NK-92 (cell line): ENCODE data around the gene NUP88.

Experiments
- DNase-seq: peaks from one replicate; lab custom pipeline; 2025; ENCODE audit not compliant: unreplicated experiment; lab: John Stamatoyannopoulos, UW

Gene NUP88

DNA sequence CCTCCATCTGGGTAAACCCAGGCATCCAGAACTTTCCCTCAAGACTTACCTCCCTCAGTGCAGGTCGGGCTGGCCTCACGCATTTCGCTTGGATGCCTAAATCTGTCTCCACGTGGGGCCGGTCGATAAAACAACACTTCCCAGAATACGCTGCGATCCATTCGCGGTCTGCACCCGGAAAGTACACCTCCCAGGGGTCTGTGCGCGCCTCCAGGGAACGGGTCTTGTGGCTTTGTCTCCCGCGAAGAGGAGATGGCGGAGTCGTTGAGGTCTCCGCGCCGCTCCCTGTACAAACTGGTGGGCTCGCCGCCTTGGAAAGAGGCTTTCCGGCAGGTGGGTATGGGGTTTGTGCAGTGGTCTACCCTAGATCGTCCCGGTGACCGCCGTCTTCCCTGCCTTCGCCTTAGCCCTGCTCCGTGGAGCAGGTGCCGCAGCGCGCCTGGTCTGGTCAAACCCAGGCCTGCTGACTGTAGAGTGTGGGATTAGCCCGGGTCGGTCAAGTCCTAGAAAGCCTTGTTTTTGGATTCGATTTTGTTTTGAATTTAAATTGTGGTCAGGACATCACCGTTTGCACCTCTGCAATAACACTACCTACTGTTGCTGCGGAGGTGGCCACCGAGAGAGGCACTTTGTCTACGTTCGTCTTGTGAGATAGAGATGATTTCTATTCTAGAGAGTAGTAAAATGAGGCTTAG lies 644 bp upstream of the NUP88 start, which contains the start of gene RPAIN:
TSS of gene RPAIN (plus strand) at position 224 of the 695 bp plus-strand sequence. CDS start at position 253, 29 bp downstream.
- DNase-seq, result no peak

DNA sequence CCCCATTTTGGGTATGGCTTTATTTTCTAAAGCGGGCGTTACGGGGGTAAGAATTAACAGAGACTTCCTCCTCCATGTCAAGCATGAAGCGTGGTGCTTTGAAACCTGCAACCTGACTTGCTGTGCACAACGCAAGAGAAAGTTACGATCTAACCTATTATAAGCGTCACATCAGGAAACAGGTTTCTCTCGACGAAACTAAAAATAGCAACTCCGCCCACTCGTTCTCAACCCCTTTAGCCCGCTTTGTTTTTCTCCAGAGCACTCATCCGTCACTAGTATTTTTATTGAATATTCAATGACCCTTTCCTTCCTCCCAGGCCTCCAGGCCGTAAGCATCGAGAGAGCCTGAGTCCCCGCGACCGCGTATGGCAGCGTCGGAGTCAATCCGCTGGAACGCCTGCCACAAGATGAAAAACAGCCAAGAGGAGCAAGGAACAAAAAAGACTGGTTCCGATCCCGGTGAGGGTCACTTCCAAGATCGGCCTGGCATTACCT lies 555 bp downstream of the NUP88 start:
- DNase-seq, result no peak

DNA sequence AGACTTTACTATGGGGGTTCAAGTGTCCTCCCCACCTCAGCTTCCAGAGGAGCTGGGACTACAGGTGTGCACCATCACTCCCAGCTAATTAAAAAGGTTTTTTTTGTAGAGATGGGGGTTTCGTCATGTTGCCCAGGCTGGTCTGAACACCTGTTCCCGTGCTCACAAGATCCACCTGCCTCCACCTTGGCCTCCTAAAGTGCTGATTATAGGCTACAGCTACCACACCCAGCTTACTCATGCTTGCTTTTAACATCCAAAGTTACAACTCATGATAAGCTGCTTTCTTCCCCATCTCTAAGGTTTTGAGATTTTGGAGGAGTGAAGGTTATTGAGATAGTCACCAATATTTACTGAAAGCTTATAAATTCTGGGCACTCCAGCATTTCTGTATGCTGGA lies 2.6 kb downstream of the NUP88 start:
- DNase-seq, result no peak

DNA sequence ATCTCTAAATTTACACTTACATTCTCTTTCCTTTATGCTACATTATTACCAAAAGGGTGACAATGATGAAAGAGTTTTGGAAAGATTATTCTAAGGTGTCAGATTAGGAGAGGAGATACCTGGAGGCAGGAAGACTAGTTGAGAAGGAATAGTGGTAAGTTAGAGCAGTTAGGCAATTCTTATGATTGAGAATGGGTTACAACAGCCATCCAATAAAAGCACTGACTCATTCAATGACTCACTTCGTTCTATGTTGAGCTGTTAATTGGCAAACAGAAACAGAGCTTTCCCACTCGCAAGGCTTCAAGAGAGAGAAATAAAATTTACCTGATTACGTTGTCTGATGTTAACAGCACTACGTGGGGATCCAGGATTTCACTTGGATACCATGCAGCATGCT lies 5.8 kb downstream of the NUP88 start:
- no peak for DNase-seq

DNA sequence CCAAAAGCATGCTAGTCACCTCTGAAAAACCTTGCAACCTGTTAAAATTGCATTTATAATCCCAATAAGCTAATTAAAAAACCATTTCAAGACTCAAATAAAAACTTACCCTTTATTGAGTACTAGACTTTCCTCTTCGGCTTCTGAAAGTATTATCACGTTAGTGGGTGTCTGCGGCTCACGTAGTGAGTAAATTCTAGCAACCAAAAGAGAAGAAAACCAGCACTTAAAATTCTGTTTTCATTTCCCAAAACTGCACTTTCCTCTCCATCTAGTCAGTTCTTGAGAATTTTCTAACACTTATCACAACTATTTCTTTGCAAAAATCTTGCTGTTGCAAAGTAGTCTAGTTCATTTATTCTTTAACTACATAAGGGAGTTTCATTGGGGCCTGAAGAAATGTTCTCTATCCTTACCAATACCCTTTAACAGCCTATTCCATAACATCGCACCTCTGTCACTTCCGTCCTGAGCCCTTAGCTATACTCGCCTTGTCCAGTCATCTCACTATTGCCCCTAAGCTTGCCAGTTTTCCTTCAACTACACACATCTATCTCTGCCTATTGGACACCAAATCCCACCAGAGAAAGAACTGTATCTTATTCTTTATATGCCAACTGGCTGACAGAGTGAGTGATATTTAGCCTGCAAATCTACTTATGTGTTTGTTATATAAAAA lies 8.7 kb downstream of the NUP88 start:
- no peak for DNase-seq

DNA sequence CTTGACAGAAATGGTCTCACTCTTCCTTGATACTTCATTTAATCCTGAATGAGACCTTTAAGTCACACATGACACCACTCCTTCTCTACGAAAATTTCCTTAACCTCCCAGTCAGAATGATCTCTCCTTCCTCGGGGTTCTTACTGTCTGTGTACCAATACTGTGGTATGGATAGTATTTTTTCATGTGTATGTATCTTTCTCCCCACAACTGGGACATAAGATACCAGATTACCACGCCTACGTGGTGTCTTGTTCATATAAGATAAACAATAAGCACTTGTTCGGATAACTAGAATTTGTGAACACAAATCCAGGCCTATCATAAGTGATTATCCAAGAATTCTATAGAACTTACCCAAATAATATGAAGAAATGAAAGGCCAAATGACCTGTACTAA lies 11.3 kb downstream of the NUP88 start:
- no peak for DNase-seq

DNA sequence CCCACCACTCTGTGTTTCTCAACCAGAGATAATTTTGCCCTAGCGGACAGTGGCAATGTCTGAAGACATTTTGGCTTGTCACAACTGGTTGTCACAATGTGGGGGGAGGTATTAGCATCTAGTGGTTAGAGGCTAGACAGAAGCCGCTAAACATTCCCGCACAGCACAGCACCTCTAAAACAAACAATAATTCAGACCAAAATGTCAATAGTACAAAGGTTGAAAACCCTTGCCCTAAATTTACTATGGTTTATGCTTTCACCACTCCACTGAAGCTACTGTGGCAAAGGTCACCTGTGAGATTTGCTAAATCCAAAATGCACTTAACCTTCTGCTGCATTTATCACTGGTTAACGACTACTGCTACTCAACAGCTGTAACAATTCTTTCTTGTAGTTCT lies 14.1 kb downstream of the NUP88 start:
- DNase-seq, result no peak

DNA sequence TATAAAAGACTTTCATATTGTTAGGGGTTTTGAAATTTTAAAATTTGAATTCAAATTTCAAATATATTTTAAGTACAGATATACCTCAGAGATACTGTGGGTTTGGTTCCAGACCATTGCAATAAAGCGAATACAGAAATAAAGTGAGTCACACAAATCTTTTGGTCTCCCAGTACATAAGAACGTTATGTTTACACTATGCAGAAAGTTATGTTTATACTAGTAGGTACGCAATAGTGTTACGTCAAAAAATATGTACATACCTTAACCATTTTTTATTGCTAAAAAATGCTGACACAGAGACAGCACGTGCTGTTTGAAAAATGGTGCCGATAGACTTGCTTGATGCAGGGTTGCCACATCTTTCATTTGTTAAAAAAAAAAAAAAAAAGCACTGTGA lies 19.7 kb downstream of the NUP88 start:
- DNase-seq, result no peak

DNA sequence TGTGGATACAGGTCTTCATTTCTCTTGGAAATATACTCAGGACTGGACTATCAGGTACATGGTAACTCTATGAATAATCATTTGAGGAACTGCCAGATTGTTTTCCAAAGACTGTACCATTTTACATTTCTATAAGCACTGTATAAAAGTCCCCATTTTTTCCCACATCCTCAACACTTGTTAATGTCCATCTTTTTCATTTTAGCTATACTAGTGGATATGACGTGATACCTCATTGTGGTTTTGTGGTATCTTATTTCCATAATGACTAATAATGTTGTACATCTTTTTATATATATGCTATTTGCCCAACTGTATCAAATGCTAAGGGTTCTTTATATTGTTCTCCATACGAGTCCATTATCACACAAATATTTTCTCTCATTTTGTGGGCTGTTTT lies 22.9 kb downstream of the NUP88 start:
- DNase-seq, result no peak

DNA sequence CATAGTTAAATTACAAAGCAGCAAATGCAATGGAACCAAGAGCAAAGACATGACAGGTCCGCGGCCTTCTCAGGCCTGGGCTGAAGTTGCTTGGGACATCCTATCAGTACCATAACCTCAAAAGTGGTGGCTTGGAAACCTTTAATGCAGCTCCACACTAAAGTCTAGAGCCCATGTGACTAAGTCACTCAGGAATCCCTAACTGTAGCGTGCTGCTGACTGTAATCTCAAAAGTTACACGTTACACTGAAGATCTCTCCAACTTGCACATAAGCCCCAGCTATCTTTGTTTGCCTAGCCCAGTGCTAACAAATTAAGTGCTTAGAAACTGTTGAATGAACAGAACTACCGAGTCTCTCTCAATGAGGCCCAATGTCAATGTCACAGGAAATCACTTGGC lies 27.8 kb downstream of the NUP88 start:
- no peak for DNase-seq

DNA sequence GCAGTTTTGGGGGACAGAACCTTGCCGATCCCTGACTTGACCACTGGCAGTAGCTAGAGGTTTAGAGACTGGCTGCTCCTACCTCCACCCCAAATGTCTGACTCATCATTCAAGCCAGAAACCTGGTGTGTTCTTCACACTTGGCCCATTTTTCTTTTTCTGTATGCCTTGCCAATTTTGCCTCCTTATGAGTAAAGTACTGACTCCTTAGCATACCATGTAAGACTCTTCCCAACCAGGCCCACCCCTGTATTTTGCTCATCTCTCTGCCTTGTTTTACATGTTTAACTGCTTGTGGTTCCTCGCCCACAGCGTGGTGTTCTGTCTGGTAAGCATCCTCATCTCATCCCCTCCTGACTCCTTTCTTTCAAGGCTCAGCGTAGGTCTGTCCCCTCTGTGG lies 37.9 kb downstream of the NUP88 start:
- no peak for DNase-seq

DNA sequence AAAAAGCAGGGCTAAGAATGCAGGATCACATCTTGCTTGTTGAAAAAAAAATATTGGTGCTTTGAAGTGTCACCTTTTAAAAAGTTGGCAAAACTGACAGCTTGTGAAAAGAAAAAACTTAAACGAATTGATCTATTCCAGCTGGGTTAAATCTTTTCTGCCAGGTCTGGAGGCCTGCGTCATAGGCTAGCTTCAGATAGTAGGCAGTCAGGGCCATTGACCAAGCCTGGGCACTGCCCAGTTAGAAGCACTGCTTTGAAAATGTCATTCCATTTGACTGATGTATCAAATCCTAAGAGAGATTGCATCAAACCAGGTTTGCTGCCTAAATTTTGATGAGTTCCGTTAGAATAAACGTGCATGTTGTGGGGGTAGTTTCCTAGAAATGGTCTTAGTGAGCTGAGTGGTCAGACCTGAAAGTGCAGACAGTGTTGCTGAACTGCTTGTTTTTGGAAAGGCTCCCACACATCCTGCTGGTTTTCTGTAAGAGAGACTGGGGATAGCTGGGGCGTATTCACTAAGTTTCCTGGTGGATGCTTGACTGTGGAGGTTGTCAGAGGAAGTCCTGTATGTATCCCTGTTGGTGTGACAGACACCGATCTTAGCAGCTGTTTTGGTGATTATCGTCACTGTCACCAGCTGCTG lies 38.8 kb downstream of the NUP88 start:
- DNase-seq, result no peak

DNA sequence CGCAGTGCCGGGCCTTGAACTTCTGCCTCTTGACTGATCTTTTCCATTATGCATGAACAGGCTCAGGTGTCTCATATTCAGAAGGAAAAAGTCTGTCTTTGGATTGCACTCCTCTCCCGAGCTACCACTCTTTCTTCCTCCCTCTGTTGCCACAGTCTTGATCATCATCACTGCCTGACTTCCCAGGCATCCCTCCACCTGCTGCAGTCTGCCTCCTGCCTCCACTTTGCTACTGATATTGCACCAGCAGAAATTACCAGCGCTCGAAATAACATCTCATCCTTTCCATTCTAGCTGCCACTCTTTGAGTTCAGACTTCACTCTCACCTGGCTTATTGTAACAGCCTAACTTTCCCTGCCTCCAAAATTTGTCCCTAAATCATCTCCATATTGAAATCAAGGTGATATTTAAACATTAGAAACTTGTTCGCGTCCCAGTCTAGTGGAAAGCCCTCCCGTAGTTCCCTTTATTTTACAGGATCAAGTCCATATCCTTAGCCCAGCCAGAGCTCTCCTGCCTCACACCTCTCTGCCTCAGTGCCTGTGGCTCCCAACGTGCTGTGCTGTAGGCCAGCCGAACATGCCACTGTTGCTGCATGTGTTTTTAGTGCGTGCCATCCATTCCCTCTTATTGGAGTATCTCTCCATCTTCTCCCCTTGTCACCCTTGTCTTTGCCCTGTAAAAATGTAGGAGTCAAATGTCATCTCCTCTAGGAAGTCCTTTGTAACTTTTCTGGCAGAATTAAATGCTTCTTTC lies 39.9 kb downstream of the NUP88 start:
- no peak for DNase-seq

DNA sequence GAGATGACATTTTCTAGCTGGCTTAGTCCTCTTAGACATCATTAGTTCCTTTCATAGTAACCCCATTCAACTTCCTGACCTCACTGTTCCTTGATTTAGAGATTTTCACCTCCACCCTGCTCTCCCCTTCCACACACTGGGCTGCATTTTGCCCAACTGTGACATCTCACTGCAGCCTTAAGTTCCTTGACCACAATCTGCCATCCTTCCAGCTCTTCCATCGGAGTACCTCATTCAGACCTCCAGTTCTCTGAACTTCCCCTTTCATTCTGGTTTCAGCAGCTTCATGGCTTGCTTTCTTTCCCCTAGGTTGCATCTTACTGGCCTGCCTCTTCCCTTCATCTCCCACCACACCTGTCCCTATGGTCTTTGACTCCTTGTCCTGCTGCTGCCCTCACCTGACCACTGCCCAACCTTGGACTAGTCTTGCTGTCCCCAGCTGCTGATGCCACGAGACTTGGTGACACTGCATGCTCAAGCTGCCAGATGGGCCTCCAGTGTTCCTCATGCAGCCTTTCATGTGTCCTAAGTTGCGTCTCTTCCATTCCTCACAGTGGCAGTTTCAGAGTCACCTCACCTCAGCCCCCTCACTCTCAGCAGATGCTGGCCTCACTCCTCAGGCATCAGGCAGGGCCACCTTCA lies 40.8 kb downstream of the NUP88 start:
- DNase-seq, result no peak

DNA sequence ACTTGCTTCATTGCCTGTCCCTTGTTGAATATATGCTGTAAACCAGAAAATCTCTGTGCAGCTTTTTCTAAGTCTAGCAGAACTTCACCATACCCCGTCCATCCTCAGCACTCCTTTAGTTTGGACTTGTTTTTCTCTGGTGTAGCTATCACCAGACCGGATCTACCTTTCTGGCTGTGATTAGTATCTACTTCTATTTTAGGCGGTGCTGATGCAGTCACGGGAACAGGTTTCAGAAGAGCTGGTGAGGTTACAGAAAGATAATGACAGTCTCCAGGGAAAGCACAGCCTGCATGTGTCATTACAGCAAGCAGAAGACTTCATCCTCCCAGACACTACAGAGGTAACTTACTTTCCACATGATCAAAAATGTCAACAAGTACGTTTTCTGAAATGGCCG lies 46.4 kb downstream of the NUP88 start:
- DNase-seq, result no peak

DNA sequence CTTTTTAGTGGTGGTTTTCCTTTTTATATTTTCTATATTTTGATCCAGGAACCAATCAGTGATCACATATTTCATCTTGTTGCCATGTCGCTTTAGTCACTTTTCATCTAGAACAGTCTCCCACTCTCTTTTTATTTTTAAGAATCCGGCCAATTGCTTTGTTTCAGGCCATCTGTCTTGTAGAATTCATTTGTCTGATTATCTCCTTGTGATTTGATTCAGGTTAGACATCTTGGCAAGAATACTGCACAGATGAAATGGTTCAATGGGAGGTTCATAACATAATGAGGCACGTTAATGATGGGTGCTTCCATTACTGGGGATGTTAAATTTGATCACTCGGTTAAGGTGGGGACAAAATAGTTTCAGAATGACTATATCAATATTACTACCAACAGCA lies 49.1 kb downstream of the NUP88 start:
- no peak for DNase-seq

DNA sequence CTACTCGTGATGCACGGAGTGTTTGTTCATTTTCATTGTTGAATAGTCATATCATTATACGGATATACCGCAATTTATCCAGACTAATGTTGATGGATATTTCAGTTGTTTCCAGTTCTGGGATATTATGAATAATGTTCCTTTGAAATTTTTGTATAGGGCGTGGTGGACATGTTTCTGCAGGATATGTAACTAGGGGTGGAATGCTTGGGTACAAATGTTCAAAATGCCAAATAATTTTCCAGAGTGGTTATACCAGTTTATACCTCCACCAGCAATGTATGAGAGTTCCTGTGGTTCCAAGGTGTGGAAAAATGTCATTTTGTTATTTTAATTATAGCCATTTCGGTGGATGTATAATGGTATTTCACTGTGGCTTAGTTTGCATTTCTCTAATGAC lies 53.6 kb downstream of the NUP88 start:
- DNase-seq, result no peak

DNA sequence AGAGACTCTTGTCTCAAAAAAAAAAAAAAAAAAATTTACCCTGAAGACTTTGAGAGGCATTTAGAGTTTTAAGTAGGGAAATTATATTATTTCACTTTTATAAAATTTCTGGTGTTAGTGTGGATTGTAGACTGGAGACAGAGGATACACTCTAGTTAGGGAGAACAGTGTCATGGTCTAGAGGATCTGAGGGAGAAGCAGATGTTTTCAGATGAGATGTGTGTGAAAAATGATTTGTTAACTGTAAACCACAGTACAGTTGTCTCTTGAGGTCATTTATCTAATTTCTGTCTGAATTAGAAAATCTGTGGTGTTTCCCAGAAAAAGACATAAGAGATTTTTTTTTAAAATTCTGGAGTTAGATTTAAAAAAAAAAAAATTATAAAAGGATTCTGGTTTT lies 54.8 kb downstream of the NUP88 start:
- no peak for DNase-seq

DNA sequence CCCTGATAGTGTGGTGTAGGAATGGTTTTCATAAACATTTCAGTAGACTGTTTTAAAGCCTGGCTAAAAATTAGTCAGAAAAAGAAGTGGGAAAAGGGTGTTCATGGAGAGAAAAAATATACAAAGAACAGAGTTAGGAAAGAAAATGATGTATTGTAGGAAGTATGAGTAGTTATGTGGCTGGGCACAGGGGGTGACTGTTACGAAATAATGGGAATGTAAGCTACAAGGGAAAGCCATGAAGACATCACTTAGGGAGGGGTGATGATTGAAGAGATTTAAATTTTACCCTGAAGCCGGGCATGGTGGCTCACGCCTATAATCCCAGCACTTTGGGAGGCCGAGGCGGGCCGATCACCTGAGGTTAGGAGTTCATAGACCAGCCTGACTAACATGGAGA lies 55.3 kb downstream of the NUP88 start:
- no peak for DNase-seq

DNA sequence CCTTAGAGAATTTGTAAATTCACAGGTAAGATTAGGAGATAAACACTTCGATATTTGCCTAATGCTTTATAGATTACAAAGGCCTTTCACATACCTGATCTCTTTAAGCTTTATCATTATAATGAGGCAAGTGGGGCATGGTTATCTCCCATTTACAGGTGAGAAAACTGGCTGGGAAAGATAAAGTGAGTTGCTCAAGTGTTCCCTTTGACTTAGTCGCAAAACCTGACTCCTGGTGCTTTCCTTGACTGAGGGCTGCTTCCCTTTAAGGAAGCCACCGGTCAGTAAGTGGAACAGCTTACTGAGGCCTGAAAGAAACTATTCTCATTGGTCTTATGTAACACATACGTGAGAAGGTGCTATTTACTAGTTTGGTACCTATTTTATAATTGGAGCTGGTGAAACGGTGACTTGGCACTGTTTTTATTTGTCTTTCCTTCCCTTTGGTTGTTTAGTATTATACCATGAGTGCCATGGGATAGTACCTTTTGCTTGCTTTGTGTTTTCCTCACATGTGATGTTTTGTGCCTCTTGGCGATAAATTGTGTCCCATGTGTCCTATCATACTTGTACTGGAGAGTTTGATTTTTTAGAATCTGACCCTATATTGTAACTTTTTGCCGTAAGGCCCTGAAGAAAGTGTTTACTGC lies 57.2 kb downstream of the NUP88 start:
- DNase-seq, result no peak

DNA sequence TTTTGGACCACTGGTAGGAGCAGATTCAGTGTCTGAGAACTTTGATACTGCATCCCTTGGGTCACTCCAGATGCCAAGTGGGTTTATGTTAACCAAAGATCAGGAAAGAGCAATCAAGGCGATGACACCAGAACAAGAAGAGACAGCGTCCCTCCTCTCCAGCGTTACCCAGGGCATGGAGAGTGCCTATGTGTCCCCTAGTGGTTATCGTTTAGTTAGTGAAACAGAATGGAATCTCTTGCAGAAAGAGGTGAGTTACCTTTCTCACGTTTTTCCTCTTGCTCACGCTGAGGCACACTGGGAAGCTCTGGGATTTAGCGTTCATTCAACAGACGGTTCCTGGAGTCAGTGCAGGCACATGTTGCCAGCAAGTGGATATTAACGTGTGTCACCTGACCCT lies 58.0 kb downstream of the NUP88 start:
- DNase-seq, result no peak
